Thoracic aorta (tissue), 2 donors: ENCODE data around the gene ADAMTS2. TPM values are rescaled to one million over a fixed set of nuclear protein-coding genes. Genes with fewer than 3 reads are reported as not detected.

Experiments used
- ATAC-seq: fragments of 150-250 bp; one replicate; pipeline ENCODE4 v1.8.0; 2017; ENCODE audit warnings: low read depth; ENCODE audit not compliant: insufficient number of reproducible peaks, low FRiP score
- DNase-seq: peaks from one replicate; pipeline ENCODE4 v3.0.0-alpha.2; 2020; ENCODE audit warnings: low spot score
- H3K27ac ChIP-seq, 2 donors: fragments of 200-600 bp; sonication (generic); 1 replicate in 1 of 2; 2 replicates in 1 of 2; pipeline ENCODE4 v1.5.1; 2016; ENCODE audit warnings: mild to moderate bottlenecking in 2 of 2, moderate library complexity in 2 of 2
- H3K27me3 ChIP-seq: fragments of 200-600 bp; sonication (generic); replicated peaks from 2 replicates; pipeline ENCODE4 v1.6.0; 2016; ENCODE audit warnings: mild to moderate bottlenecking; ENCODE audit not compliant: insufficient read depth
- H3K36me3 ChIP-seq: fragments of 200-600 bp; sonication (generic); one replicate; pipeline ENCODE4 v1.5.1; 2016
- H3K4me1 ChIP-seq, 2 donors: fragments of 200-600 bp; sonication (generic); 1 replicate in 1 of 2; 2 replicates in 1 of 2; pipeline versions ENCODE4 v1.5.1 to v1.6.0; 2016; ENCODE audit warnings: low read depth in 2 of 2, mild to moderate bottlenecking in 1 of 2; ENCODE audit not compliant: control insufficient read depth in 1 of 2
- H3K4me3 ChIP-seq: fragments of 200-600 bp; sonication (generic); 2 replicates; pipeline ENCODE4 v1.5.1; 2016; ENCODE audit warnings: mild to moderate bottlenecking
- H3K9me3 ChIP-seq: fragments of 200-600 bp; sonication (generic); 2 replicates; pipeline ENCODE4 v1.5.1; 2016
- total RNA-seq, 2 donors: library from RNA; depleted of rRNA; stranded (reverse); fragments of >200 nt; gene quantifications; one replicate each; pipeline versions ENCODE4 v1.1.0 to v1.2.3, GENCODE V29; 2016
- TF ChIP-seq, protein P1 (sequence below): fragments of 200-600 bp; sonication (generic); IDR thresholded peaks from one replicate; pipeline ENCODE4 v1.5.1; 2019; ENCODE audit warnings: antibody characterized with exemption

Gene ADAMTS2
- total RNA-seq, 2 donors from 2014 or later, result 34.4 to 60.7 TPM

DNA sequence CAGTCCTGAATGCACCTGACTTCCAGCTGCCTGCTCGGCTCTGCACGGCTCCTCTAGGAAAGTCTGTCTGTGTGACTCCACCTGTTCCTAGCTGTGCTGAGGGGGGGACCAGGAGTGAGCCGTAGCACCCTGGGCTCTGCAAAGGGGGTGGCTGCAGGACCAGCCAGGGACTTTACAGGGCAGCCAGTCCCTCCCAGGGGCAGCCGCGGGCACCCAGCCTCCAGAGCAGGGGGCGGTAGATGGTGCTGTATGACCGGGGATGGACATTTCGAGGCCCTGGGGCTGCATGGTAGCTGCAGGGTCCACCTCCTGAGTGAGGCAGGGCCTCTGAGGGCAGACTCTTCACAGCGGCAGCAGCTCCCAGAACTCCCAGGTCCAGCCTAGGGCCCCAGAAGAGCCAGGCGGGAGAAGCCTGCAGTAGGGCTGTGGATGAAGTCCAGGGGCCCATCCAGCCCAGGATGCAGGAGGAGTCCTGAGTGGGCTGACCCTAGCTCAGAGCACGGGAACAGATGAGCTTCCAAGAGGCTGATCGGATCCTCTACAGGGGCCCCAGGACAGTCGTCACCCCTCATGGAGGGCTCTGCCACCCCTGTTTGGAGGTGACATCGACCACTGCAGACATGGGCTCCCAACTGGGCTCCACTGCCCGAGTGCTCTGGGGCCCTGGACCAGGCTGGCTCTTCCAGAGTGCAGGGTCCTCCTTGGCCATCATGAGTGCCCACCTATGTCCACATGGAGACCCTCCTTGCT, 179.7 kb downstream of the ADAMTS2 start:
- Histone ChIP-seq H3K36me3 (no peaks in the 10 kb centered on the region), H3K27me3 (no peaks in the 10 kb centered on the region), H3K9me3 (no peaks in the 10 kb centered on the region), H3K4me3 (no peak overlapping the region), H3K27ac (no peak overlapping the region), H3K4me1 (peaks cover 6 to 12% of the 10 kb centered on the region in 2 donors)
- ATAC-seq, result no peak
- TF ChIP-seq, protein P1, sequence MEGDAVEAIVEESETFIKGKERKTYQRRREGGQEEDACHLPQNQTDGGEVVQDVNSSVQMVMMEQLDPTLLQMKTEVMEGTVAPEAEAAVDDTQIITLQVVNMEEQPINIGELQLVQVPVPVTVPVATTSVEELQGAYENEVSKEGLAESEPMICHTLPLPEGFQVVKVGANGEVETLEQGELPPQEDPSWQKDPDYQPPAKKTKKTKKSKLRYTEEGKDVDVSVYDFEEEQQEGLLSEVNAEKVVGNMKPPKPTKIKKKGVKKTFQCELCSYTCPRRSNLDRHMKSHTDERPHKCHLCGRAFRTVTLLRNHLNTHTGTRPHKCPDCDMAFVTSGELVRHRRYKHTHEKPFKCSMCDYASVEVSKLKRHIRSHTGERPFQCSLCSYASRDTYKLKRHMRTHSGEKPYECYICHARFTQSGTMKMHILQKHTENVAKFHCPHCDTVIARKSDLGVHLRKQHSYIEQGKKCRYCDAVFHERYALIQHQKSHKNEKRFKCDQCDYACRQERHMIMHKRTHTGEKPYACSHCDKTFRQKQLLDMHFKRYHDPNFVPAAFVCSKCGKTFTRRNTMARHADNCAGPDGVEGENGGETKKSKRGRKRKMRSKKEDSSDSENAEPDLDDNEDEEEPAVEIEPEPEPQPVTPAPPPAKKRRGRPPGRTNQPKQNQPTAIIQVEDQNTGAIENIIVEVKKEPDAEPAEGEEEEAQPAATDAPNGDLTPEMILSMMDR, result no peak
- DNase-seq, result no peak

DNA sequence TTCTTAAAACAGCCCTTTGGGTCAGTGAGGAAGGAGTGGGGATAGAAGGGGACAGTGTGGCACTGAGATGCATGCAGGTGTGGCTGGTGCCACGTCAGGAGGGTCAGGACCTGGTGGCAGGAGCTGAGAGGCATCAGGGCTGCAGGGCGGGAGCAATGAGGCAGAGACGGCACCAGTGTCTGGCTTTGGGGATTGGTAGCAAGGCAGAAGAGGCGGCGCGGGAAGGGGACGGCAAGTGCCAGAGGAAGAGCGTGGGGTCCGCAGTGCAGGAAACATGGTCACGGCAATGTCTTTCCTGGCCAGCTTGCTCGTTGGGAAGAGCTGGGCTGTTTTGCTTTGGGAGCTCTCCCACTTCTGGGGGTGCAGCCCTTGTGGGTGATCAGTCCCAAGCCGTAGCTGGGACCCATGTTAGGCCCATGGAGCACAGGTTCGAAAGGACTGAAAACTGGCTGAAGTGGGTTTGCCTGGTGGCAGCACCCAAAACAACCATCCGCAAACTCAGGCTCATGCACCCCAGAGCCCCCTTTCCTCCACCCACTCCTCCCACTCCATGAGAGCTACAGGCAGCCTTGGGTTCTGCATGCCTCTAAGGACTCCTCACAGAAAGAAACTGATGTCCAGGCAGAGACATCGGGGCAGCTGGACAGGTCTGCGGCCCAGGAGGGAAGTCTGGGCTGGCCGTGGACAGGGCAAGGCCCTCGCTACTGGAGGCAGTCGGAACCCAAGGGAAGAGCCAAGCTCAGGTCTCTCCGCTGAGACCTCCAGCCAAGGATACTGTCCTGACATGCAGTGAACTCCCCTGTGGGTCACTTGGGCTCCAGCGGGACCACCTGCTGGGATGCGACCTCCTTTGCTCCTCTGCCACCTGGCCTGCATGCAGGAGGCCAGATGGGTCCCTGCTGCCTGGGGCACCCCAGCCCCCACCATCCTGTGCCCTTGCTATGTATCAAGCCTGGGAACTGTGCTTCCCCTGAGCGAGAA, 180.6 kb downstream of the ADAMTS2 start:
- Histone ChIP-seq H3K4me3 (no peak overlapping the region), H3K27ac (no peak overlapping the region), H3K9me3 (no peaks in the 10 kb centered on the region), H3K36me3 (no peaks in the 10 kb centered on the region), H3K27me3 (no peaks in the 10 kb centered on the region), H3K4me1 (peaks cover 6 to 12% of the 10 kb centered on the region in 2 donors)
- ATAC-seq, result no peak
- DNase-seq, result no peak
- TF ChIP-seq, protein P1, result no peak

DNA sequence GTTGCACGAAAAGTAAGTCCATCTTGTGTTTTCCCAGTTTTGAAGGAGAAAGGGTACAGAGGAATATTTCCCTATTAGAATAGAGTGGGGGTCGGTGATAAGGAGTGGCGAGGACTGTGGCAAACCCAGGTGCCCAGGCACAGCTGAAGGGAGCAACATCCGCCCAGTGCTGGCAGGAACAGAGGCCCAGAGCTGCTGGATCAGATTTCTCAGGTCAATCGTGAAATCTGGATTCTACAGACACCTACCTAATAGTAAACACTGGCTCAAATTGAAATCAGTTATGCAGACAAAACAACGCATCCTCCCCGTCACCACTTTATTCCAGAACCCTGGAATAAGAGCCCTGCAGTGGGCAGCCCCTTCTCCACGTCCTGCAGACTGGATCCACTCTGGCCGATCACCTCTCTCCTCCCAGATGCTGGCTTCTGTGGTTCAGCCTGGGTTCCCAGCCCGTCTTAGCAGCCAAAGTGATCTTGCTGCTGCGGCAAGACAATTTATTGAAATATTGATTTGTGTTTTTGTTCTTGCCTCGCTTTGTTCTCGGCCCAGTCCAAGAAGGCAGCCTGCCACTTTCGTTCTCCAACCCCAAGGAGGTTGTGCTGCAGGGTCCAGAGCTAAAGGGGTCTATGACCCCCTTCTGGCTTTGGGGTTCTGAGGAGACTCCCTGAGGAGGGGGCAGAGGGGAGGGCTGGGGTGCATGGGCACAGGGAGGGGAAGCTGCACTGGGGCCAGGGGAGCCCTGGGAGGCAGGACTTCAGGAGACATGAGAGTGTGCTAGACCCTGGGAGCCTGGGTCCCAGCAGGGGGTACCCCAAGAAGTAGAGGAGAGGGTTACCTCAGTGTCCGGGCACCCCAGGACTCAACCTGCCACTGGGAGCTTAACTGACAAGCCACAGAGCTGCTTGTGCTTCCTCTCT, 181.8 kb downstream of the ADAMTS2 start:
- DNase-seq, result no peak
- Histone ChIP-seq H3K4me3 (no peak overlapping the region), H3K4me1 (peaks cover 6 to 12% of the 10 kb centered on the region in 2 donors), H3K27me3 (no peaks in the 10 kb centered on the region), H3K36me3 (no peaks in the 10 kb centered on the region), H3K9me3 (no peaks in the 10 kb centered on the region), H3K27ac (no peak overlapping the region)
- no peak for ATAC-seq
- TF ChIP-seq, protein P1, result no peak

DNA sequence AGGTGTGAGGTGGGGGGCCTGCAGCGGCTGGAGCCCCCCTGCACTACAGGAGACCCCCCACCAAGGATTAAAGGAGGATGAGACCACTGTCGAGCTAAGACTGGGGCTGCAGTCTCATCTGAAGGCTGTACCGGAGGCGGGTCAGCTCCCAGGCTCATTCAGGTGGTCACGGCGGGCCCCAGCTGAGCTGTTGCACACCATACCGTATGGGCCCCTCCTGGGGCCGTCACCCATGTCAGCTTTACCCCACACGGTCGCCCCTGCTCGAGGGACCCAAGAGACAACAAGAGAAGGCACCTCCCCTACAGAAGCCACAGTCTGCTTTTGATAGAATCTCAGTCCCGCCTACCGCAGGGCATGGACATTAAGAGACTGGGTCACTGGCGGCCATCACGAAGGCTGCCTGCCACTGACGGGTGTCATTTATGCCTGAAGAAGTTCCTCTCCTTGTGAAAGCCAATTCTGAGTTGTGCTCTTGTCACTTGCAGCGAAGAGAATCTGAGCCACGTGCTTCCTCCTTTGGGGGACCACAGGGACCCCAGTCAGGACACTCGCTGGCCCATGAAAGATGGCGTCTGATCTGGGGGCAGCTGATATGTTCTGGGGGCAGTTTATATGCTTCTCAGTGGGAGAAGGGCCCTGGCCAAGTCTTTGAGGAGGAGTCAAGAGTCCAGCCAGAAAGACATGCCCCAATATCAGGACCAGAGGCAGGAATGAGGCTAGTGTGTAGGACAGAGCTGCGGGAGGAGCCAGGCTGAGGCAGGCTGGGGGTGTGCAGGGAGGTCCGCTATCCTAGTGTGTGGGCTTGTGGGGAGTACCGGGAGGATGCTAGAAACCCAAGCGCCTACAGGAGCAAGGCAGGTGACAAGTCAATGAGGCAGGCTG, 182.7 kb downstream of the ADAMTS2 start:
- no peak for DNase-seq
- H3K27me3 ChIP-seq, result no peaks in the 10 kb centered on the region
- H3K4me3 ChIP-seq, result no peak overlapping the region

More for the DNA sequence above, 182.7 kb downstream of the ADAMTS2 start:
- Histone ChIP-seq H3K36me3 (no peaks in the 10 kb centered on the region), H3K9me3 (no peaks in the 10 kb centered on the region), H3K4me1 (peaks cover 3 to 9% of the 10 kb centered on the region in 2 donors), H3K27ac (no peak overlapping the region)
- TF ChIP-seq, protein P1, result no peak
- ATAC-seq, result no peak
